GM10847 (cell line): ENCODE data around the gene PLCB1.

Experiments used
- POLR2A ChIP-seq: IDR thresholded peaks from 2 replicates; pipeline ENCODE4 v1.6.1; 2011; ENCODE audit not compliant: insufficient read length; ENCODE audit errors: extremely low read depth

The PLCB1 gene

DNA sequence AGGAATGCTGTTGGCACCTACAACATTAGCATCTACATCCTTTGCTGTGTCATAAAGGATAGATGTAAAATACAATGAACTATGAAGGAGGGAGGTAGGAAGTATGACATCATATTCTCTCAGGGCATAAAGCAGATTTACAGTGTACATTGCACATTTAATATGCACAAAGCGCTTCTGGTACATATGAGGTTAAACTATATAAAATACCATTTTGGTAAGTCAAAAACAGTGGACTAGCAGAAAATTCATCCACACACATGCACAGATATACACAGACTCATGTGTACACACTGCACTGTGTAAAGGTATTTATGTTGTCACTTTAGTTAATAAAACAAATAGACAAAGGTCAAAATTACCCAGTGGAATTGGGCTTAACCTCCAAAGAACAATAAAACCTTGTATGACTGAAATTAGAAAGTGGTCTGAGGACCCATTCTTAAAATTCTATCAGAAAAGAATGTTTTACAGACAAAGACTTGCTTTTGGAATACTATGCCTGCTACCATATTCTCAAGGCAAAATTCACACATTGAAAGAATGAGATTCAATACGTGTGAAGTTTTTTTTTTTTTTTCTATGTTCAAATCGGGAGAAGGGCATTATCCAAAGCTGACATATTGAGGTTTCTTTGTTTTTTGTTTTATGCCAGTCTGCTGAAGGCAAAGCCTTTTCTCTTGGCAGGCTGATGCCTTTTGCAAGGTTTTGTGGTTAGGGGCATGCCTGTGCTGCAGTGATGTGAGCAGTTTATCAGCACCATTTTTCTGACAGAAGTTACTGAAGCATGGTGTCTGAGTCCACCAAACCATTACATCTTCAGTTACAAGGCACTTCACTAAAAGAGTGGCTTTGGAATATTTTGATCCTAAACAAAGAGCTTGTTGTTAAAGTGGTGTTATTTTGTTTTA lies 199.0 kb downstream of the PLCB1 start:
- no peak for TF ChIP-seq POLR2A

DNA sequence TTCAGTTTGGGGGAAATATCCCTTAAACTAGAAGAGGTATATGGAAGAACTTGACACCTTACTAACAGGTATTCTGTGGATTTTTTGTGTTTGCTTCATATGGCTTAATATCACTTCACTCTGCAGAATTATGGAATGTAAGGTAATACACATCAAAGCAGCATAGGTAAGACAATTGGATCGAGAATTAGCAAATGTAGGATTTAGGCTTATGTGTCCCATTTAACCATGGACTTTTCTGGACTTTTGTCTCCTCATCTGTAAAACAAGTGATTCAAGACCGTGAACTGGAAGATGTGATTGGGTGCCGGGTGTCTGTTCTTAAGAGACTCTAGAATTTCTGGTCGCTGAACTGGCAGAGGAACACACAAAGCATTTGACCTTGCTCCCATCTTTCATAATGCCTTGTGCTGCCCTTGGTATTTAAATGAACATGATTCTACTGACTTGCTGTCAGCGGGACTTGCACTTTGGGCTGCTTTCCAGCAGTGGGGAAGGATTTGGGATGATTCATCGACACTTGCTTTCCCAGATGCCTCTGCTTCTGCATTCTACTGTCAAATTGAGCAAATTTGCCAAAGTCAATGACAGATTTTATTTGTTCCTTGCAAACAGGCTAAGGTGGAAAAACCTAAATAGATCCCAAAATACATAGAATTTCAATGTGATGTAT lies 199.8 kb downstream of the PLCB1 start:
- no peak for TF ChIP-seq POLR2A

DNA sequence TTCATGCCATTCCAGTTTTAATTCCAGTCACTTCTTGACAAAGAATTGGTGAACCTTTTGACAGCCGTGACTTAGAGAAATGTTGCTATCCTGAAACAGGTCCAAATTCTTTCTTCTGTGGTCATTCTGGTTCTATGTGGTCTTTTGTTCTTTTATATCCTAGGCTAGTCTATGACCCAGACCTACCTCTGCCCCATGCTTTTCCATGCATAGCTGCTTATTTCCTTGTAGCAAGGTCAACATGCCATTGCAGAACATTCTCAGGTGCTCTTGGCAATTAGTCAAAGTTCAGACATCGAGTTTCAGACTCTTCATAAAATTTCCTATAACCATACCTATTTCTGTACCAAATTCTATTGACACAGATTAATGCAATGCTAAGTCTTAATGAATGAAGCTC lies 202.6 kb downstream of the PLCB1 start:
- no peak for TF ChIP-seq POLR2A

DNA sequence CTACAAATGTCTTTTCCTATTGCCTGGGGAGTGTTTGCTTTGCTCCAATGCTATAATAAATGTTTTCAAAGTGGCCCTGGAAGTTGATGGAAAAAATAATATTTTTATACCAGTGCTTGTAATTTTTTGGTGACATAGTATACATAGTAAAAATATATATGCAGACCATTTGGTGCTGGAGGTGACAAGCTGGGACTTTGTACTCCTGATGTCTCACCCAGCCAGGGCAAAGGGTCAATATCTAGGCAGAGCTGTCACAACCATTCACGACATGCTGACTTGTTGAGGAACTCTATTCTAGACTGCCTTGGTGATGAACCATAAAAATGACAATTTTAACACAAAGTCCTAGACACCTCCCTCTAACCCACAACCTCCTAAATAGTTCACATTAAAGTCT lies 203.0 kb downstream of the PLCB1 start:
- TF ChIP-seq POLR2A, result no peak

DNA sequence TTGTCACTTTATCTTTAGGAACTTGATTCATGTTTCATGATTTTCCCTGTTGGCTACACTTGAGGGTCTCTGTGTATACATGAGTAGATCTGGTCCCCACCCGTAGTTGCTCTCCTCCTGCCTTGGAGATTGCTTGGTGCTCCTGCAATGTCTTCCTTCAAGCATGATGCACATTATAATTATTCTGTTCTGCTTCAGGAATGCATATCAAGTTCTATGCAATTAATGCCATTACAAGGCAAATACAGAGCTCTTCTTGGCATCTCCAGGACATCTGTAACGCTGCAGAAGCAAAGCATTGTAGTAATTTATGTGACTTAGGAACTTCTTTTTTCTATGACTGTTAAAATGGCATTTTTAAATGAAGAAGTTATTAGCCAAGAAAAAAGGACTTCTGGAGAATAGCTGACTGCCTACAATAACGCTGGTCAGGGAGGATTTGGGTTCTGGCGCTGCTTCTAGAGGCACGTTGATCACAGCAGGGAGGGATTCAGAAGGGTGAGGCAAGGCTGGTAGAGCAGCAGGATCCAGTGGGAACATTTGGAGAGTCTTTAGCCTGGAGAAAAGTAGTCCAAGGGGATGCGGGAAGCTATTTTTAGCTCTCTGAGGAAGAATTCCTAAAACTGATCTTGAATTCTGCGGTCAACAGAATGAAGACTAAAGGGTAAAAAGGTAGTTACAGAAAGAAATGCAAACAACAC lies 203.6 kb downstream of the PLCB1 start:
- no peak for TF ChIP-seq POLR2A

DNA sequence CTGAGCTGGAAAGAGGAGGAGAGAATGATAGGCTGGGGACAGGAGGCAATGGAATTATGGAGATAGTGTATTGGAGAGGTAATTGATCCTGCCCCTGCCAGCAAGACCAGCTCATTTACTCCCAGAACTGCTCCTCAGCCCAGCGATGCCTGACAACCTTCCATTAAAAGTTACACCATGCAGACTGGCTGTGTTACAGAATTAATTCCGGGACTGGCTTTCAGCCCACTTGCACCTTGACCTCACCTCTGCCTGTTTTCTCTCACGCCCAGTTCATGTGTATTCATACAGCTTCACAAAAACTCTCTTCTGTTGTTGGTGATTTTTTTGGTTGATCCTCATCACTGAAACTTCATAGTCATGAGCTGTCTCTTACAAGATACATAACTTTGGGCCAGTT lies 207.3 kb downstream of the PLCB1 start:
- no peak for TF ChIP-seq POLR2A

DNA sequence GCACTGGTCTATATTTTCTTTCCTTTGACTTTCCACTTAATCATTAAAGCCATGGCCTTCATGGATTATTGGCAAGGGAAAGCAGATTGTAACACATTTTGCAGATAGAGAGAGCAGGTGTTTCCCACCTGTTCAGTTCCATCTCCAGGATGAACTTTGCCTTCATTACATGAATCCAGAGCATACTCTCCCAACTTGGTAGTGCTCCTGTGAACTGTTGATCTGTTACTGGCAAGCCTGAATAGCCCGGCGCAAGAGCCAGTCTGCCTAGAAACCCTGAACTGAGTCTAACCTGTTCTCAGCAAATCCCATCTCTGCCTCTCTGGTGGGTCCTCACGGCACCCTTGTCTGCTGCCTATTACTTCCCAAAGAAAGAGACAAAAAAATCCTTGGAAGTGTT lies 210.3 kb downstream of the PLCB1 start:
- TF ChIP-seq POLR2A, result no peak

DNA sequence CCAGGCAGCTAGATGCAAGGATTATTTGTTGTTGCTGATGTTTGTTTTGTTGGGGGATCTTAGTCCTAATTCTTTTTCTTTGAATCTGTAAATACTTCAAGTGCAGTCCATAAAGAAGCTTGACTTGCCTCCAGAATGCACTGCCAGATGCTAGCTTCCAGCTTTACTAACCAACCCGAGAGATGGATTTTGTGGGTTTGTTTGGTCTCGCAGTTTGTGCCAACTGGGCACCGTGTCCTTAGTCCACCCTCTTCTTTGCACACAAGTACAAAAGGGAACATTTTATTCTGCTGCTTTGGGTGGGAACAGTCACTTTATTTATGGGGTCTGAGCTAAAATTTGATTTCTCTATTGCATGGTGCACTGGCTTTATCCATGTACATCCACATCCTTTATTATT lies 212.0 kb downstream of the PLCB1 start:
- TF ChIP-seq POLR2A, result no peak

DNA sequence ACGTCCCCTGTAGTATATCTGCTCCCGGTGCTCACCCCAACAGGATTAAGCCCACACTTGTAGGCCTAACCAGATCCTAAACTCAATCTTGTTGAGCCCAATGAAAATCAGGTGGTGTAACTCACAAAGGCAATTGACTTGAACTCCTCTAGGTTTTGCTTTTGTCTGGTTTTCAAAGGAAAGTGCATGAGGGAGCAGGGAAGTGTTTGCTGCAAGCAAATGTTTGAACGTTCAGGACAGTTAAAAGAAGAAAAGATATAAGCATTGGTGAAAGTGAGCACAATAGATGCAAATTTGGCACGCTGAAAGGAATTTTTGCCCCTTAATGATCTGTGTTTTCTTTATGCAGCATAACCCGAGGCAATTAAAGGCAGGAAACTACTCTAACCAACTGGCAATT lies 212.6 kb downstream of the PLCB1 start:
- TF ChIP-seq POLR2A, result no peak

DNA sequence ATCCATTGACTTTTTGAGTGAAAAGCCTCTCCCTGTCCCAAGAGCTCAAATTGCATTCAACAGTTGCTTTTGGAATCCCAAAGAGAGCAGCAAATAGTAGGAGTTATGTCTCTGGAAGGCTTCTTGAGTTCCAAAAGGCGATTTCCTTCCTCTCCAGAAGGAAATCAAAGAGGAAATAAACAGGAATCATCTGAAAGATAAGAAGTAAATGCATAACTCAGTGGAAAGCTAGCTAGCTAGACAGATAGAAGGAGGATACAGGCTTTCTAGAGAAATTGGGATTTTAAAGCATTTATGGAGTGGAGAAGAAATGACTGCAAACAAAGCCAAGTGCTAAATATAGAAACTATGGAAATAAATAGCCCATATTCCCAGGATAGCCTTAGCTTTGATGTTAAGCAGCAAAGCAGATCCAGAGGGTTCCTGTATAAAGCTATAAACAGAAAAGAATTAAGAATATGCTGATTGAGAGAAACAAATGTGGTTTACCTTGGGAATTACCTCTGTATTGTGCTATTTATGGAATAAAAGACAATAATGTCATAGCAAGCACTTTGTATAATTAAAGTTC lies 214.7 kb downstream of the PLCB1 start:
- no peak for TF ChIP-seq POLR2A

DNA sequence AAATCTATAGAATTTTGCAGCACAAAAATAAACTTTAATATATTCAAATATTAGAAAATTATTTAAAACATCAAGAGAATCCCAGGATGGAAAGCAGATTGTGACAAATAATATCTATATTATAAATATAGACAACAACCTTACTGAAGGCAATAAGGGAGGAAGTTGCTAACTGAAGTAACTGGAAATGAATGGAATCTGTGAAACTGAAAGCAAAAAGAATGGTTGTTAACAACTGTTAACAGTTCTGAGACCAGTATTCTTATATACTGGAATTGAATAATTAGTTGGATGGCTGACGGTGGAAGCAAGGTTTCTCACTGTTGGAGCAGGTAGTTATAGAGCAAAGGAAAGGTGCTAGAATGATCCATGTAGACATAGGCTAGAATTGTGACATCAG lies 220.4 kb downstream of the PLCB1 start:
- no peak for TF ChIP-seq POLR2A

DNA sequence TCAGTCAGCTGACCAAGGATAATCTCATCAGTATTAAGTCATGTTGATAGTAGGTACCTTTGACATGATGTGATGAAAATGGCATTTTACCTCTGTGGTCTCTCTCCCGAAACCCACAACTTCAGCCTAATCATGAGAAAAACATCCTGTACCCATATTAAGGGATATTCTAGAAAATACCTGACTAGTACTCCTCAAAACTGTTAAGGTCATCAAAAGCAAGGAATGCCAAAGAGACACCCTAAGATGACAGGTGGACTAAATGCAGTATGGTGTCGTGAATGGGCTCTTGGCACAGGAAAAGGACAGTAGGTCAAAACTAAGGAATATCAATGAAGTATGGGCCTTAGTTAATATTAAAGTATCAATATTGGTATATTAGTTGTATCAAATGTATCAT lies 221.4 kb downstream of the PLCB1 start:
- TF ChIP-seq POLR2A, result no peak

DNA sequence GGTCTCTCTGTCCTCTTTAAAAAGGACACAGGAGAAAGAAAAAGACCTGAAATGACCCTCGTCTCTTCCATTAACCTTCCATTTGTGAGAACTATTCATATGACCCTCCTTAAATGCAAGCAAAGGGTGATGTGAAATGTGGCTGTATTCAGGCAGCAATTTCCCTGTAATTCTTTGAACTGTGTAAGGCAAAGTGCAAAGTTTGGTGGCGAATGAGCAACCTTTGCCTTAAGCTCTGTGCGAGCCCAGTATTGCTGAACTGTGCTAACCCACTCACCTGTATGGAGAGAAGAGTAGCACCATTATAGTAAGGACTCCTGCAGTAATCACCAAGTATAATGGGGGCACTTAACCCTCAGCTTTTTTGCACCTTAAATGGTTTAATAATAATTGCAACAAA lies 223.4 kb downstream of the PLCB1 start:
- no peak for TF ChIP-seq POLR2A

DNA sequence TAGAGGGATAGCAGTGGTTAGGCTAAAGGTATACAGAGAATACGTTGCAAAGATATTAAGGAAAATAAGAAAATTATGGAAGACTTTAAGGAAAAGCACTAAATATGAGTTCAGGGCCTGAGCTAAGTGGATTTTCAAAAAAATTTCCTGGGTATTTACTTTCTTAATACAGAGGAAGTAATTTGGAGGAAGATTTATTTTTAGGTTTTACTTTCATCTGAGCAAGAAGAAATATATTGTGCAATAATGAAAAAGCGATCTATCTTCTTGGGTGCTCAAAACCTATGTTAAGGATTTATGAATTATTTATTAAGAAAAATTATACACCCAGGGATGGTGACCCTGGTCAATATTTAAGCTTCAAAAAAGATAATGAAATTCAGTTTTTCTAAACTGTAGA lies 224.7 kb downstream of the PLCB1 start:
- no peak for TF ChIP-seq POLR2A

DNA sequence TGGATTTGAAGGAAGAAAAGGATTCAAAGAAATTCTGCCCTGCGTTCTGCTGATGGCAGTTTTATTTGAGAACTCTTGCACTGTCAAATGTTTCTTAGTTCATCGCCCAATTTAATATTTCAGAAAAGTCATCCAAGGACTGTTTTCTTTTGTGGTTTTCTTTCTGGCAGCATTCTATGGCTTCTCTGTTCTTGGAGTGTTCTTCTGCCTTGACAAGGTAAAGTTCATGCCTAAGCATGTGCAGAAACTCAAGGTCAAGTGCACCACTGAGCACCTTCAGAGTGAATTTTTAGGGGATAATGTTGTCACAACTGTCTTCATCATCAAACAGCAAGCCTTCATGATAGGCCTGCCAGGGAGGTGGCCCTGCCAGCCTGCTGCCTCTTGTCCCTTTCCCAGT lies 225.6 kb downstream of the PLCB1 start:
- no peak for TF ChIP-seq POLR2A

DNA sequence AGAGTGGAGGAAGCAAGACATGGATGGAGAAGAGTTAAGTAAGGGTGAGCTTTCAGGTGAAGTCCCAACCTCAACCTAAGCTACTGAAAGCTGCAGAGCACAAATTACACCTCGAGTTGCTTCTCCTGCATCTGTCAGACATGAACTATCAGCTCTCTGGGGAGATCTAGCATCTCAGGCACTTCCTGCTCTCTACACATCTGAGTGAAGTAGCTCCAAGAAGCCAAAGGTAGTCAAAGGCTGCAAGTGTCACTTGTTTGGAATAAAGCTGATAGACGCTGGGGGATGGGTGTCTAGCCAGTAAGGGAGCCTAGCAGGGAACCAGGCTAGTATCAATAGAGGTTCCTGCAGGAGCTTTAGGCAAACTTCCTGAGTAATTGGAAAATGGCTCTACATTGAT lies 228.0 kb downstream of the PLCB1 start:
- TF ChIP-seq POLR2A, result no peak

DNA sequence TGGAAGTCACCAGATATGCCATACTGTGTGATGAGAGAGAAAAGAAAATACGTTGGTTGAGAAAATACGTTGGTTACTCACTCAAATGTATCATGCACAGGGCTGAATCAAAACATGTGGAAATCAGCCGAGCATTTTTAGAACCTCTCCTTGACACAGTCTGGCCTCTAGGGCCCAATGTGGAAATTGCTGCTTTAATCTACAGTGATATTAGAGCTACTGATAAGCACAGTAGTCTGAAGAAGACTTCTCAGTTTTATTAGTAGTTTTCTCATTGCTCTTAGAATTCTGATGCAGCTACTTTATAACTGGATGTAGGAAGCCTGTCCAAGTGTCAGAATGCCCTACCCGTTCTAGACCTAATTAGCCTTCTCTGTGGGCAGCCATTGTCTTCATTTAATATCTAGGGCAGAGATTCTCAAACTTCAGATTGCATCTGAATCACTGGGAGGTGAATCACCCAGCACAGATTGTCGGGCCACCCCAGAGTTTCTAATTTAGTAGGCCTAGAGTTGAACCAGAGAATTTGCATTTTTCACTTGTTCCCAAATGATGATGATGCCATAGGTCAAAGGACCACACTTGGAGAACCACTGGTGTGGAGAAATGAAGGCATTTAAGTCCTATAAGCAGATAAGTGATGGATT lies 229.1 kb downstream of the PLCB1 start:
- no peak for TF ChIP-seq POLR2A
